K562 (cell line): Measurements from ENCODE around the gene EME1. TPM values are rescaled to one million over a fixed set of nuclear protein-coding genes. Genes with fewer than 3 reads are reported as not detected.

Experiments
- SP1 ChIP-seq: sonication (generic); formaldehyde crosslinking; IDR thresholded peaks from 2 replicates; pipeline ENCODE4 v1.8.1; 2022; ENCODE audit warnings: mild to moderate bottlenecking, missing genetic modification reagents
- TCF7 ChIP-seq: sonication (generic); IDR thresholded peaks from 2 replicates; pipeline ENCODE4 v1.6.1; 2016; ENCODE audit warnings: antibody characterized with exemption, borderline replicate concordance
- ZNF134 ChIP-seq: fragments of 250-450 bp; sonication (Bioruptor Pico); conservative IDR thresholded peaks from 2 replicates; pipeline ENCODE4 v1.4.0; 2020
- ZNF75A ChIP-seq: fragments of 450-650 bp; formaldehyde crosslinking; IDR thresholded peaks from 2 replicates; pipeline ENCODE4 v1.4.0; 2020; ENCODE audit warnings: mild to moderate bottlenecking
- ZZZ3 ChIP-seq: fragments of 450-650 bp; IDR thresholded peaks from 2 replicates; pipeline ENCODE4 v1.6.1; 2016; ENCODE audit warnings: antibody characterized with exemption, mild to moderate bottlenecking, moderate library complexity
- polyA plus RNA-seq, 8 experiments: library from polyadenylated mRNA; depleted of rRNA in 4 of 8; stranded (reverse) in 5 of 8; unstranded in 3 of 8; fragments of >200 nt; fragmentation: Nextera tagmentation in 2 of 8; fragmentation: Illumina TruSeq in 1 of 8; extraction: Ambion mirVana in 2 of 8; extraction: Trizol in 1 of 8; gene quantifications; 2 replicates each; pipeline versions ENCODE4 v1.2.1 to v1.2.3, GENCODE V29; 2011 to 2014; ENCODE audit warnings: inconsistent platforms in 1 of 8, missing spikeins in 1 of 8
- total RNA-seq, 7 experiments: library from RNA; depleted of rRNA in 6 of 7; stranded (reverse); fragments of >200 nt in 6 of 7; fragmentation: Illumina TruSeq in 2 of 7; extraction: Trizol in 2 of 7; gene quantifications; 2 replicates each; pipeline versions ENCODE4 v1.2.1 to v1.2.3, GENCODE V29; 2011 to 2021; ENCODE audit warnings: low replicate concordance in 1 of 7
- TF ChIP-seq, protein P1 (sequence below): sonication (generic); formaldehyde crosslinking; IDR thresholded peaks from 2 replicates; pipeline ENCODE4 v1.8.0; 2022; ENCODE audit warnings: mild to moderate bottlenecking, missing genetic modification reagents
- TF ChIP-seq, protein P2 (sequence below): fragments of 450-650 bp; IDR thresholded peaks from 2 replicates; pipeline ENCODE4 v1.6.1; 2017; ENCODE audit warnings: antibody characterized with exemption, mild to moderate bottlenecking
- TF ChIP-seq, protein P3 (sequence below): sonication (generic); formaldehyde crosslinking; IDR thresholded peaks from 2 replicates; pipeline ENCODE4 v1.8.1; 2023; ENCODE audit warnings: mild to moderate bottlenecking, missing genetic modification reagents
- TF ChIP-seq, protein P4 (sequence below), 2 experiments: fragments of 250-450 bp in 1 of 2; fragments of 450-650 bp in 1 of 2; sonication (Bioruptor Pico) in 1 of 2; IDR thresholded peaks; 2 replicates each; pipeline versions ENCODE4 v1.6.1 to v1.8.0; 2016 to 2021; ENCODE audit warnings: mild to moderate bottlenecking in 2 of 2, moderate library complexity in 2 of 2, missing compliant biosample characterization in 1 of 2, missing genetic modification characterization in 1 of 2
- TF ChIP-seq, protein P5 (sequence below), 3 experiments: IDR thresholded peaks in 2 of 3; conservative IDR thresholded peaks in 1 of 3; 2 replicates each; pipeline ENCODE4 v1.5.1; 2011 to 2012; ENCODE audit warnings: low read length in 3 of 3, mild to moderate bottlenecking in 3 of 3, control low read depth in 2 of 3, improper control_type of control experiment in 1 of 3, inconsistent platforms in 1 of 3, low read depth in 1 of 3, mixed read lengths in 1 of 3, moderate library complexity in 1 of 3; ENCODE audit not compliant: insufficient read depth in 2 of 3

The EME1 gene
- total and polyA plus RNA-seq, 9 of the 15 experiments (the other 6 are each of a cell fraction or from before 2014, with no cell fraction given): 14.6 to 44.1 (median 24.0) TPM

DNA sequence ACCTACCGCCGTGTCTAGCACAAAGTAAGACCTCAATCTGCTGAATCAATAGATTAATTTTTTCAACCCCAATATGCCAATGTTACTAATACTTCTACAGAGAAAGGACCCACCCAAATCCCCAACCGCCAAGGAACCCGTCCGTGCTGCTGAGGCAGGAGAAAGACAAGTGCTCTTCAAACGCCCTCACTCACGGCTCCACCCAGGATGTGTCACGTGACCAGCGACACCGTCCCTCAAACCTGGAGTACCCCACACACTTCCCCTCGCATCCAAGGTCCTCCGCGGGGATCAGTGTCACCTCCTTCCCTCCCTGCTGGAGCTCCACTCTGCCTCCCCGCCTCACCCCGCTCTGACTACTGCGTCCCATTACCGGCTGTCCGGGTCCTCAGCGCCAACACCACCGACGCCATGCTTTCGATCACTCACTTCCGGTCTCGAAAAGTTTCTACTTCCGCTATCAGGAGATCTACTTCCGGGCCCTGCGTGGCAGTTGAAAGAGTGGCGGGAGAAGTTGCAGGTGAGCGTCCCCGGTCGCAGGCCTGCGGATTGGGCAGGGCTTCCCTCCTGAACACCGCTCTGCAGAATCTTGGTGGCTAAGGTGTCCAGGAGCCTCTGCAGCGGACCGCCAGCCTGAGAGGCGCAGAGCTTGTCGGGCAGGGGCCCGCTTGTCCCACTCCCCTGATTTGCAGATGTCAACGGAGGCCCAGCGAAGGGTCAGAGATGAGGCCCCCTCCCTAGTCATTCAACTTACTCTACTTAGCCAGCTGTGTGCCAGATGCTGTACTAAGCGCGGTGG is at the start of gene EME1, which contains the start of gene MRPL27 (continued):
- TF ChIP-seq, protein P1, sequence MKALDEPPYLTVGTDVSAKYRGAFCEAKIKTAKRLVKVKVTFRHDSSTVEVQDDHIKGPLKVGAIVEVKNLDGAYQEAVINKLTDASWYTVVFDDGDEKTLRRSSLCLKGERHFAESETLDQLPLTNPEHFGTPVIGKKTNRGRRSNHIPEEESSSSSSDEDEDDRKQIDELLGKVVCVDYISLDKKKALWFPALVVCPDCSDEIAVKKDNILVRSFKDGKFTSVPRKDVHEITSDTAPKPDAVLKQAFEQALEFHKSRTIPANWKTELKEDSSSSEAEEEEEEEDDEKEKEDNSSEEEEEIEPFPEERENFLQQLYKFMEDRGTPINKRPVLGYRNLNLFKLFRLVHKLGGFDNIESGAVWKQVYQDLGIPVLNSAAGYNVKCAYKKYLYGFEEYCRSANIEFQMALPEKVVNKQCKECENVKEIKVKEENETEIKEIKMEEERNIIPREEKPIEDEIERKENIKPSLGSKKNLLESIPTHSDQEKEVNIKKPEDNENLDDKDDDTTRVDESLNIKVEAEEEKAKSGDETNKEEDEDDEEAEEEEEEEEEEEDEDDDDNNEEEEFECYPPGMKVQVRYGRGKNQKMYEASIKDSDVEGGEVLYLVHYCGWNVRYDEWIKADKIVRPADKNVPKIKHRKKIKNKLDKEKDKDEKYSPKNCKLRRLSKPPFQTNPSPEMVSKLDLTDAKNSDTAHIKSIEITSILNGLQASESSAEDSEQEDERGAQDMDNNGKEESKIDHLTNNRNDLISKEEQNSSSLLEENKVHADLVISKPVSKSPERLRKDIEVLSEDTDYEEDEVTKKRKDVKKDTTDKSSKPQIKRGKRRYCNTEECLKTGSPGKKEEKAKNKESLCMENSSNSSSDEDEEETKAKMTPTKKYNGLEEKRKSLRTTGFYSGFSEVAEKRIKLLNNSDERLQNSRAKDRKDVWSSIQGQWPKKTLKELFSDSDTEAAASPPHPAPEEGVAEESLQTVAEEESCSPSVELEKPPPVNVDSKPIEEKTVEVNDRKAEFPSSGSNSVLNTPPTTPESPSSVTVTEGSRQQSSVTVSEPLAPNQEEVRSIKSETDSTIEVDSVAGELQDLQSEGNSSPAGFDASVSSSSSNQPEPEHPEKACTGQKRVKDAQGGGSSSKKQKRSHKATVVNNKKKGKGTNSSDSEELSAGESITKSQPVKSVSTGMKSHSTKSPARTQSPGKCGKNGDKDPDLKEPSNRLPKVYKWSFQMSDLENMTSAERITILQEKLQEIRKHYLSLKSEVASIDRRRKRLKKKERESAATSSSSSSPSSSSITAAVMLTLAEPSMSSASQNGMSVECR: peak; percentile 95
- TF ChIP-seq ZNF134 (CRISPR knock-in tag) (0 out of 2 replicates have a peak, but pooled peaks have one; percentile 13), TCF7 (no peak), ZNF75A (CRISPR knock-in tag) (0 out of 2 replicates have a peak, but pooled peaks have one; percentile 31), ZZZ3 (peak; percentile 89), SP1 (peak; percentile 71)
- TF ChIP-seq, protein P2, sequence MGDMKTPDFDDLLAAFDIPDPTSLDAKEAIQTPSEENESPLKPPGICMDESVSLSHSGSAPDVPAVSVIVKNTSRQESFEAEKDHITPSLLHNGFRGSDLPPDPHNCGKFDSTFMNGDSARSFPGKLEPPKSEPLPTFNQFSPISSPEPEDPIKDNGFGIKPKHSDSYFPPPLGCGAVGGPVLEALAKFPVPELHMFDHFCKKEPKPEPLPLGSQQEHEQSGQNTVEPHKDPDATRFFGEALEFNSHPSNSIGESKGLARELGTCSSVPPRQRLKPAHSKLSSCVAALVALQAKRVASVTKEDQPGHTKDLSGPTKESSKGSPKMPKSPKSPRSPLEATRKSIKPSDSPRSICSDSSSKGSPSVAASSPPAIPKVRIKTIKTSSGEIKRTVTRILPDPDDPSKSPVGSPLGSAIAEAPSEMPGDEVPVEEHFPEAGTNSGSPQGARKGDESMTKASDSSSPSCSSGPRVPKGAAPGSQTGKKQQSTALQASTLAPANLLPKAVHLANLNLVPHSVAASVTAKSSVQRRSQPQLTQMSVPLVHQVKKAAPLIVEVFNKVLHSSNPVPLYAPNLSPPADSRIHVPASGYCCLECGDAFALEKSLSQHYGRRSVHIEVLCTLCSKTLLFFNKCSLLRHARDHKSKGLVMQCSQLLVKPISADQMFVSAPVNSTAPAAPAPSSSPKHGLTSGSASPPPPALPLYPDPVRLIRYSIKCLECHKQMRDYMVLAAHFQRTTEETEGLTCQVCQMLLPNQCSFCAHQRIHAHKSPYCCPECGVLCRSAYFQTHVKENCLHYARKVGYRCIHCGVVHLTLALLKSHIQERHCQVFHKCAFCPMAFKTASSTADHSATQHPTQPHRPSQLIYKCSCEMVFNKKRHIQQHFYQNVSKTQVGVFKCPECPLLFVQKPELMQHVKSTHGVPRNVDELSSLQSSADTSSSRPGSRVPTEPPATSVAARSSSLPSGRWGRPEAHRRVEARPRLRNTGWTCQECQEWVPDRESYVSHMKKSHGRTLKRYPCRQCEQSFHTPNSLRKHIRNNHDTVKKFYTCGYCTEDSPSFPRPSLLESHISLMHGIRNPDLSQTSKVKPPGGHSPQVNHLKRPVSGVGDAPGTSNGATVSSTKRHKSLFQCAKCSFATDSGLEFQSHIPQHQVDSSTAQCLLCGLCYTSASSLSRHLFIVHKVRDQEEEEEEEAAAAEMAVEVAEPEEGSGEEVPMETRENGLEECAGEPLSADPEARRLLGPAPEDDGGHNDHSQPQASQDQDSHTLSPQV: peak; percentile 71
- TF ChIP-seq, protein P3, sequence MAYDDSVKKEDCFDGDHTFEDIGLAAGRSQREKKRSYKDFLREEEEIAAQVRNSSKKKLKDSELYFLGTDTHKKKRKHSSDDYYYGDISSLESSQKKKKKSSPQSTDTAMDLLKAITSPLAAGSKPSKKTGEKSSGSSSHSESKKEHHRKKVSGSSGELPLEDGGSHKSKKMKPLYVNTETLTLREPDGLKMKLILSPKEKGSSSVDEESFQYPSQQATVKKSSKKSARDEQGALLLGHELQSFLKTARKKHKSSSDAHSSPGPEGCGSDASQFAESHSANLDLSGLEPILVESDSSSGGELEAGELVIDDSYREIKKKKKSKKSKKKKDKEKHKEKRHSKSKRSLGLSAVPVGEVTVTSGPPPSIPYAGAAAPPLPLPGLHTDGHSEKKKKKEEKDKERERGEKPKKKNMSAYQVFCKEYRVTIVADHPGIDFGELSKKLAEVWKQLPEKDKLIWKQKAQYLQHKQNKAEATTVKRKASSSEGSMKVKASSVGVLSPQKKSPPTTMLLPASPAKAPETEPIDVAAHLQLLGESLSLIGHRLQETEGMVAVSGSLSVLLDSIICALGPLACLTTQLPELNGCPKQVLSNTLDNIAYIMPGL (CRISPR knock-in tag): peak; percentile 34; the same call in 1 of the 2 replicates
- TF ChIP-seq, protein P4, sequence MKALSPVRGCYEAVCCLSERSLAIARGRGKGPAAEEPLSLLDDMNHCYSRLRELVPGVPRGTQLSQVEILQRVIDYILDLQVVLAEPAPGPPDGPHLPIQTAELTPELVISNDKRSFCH (CRISPR knock-in tag; IDR thresholded peaks at IDR 0.05): no peak
- TF ChIP-seq, protein P4 (tag; IDR thresholded peaks at IDR 0.05): peak; percentile 87
- TF ChIP-seq, protein P5, sequence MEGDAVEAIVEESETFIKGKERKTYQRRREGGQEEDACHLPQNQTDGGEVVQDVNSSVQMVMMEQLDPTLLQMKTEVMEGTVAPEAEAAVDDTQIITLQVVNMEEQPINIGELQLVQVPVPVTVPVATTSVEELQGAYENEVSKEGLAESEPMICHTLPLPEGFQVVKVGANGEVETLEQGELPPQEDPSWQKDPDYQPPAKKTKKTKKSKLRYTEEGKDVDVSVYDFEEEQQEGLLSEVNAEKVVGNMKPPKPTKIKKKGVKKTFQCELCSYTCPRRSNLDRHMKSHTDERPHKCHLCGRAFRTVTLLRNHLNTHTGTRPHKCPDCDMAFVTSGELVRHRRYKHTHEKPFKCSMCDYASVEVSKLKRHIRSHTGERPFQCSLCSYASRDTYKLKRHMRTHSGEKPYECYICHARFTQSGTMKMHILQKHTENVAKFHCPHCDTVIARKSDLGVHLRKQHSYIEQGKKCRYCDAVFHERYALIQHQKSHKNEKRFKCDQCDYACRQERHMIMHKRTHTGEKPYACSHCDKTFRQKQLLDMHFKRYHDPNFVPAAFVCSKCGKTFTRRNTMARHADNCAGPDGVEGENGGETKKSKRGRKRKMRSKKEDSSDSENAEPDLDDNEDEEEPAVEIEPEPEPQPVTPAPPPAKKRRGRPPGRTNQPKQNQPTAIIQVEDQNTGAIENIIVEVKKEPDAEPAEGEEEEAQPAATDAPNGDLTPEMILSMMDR (IDR thresholded peaks at IDR 0.05 in 2 of 3, conservative IDR thresholded peaks at IDR 0.05 in 1 of 3; ENCODE audit: insufficient read depth in 2 of 3, low read depth in 1 of 3, low read length in 3 of 3): 0 out of 6 replicates have a peak, but pooled peaks of 1 of the 3 experiments have one; percentile 9
